DND-41 (cell line): ENCODE data around the gene PEDS1.
"Not testable (repeated sequence)": the region's sequence is repeated elsewhere in the genome, so short reads cannot be mapped to it uniquely, and the experiment has no call there.

ENCODE experiments used
- ATAC-seq: fragments of 200-7000 bp; cut with Tn5 transposase; 3 replicates; pipeline ENCODE4 v1.9.1; 2021; ENCODE audit warnings: low read depth; ENCODE audit not compliant: insufficient read depth
- DNase-seq: peaks from one replicate; pipeline ENCODE4 v3.0.0-alpha.2; 2020
- H2AFZ ChIP-seq: 2 replicates; pipeline ENCODE4 v1.6.0; 2012; ENCODE audit warnings: low read depth, low read length
- H3K27ac ChIP-seq: 2 replicates; pipeline ENCODE4 v1.5.1; 2012; ENCODE audit warnings: low read length, inconsistent platforms
- H3K27me3 ChIP-seq: fragments of 200-600 bp; sonication (generic); 2 replicates; pipeline ENCODE4 v1.6.0; 2012; ENCODE audit warnings: low read length, mild to moderate bottlenecking, inconsistent platforms; ENCODE audit not compliant: insufficient read depth, poor library complexity
- H3K36me3 ChIP-seq: 2 replicates; pipeline ENCODE4 v1.5.1; 2012; ENCODE audit warnings: low read length, inconsistent platforms; ENCODE audit not compliant: insufficient read depth
- H3K4me1 ChIP-seq: 2 replicates; pipeline ENCODE4 v1.5.1; 2012; ENCODE audit warnings: mild to moderate bottlenecking, low read length; ENCODE audit not compliant: insufficient read depth
- H3K4me2 ChIP-seq: 2 replicates; pipeline ENCODE4 v1.6.0; 2012; ENCODE audit warnings: mild to moderate bottlenecking, moderate library complexity, low read length, inconsistent platforms; ENCODE audit not compliant: insufficient read depth
- H3K4me3 ChIP-seq, 2 experiments: fragments of 200-600 bp in 1 of 2; shearing (Covaris generic) in 1 of 2; 2 replicates each; pipeline ENCODE4 v1.5.1; 2012 to 2016; ENCODE audit warnings: inconsistent platforms in 2 of 2, low read length in 2 of 2, mild to moderate bottlenecking in 2 of 2, low read depth in 1 of 2, moderate library complexity in 1 of 2
- H3K79me2 ChIP-seq: 2 replicates; pipeline ENCODE4 v1.6.0; 2012; ENCODE audit warnings: low read length, inconsistent platforms; ENCODE audit not compliant: insufficient read depth
- H3K9ac ChIP-seq: 2 replicates; pipeline ENCODE4 v1.6.0; 2012; ENCODE audit warnings: low read depth, mild to moderate bottlenecking, inconsistent platforms, low read length, moderate library complexity
- H3K9me3 ChIP-seq: 2 replicates; pipeline ENCODE4 v1.5.1; 2012; ENCODE audit warnings: low read length, moderate library complexity, mild to moderate bottlenecking, inconsistent platforms; ENCODE audit not compliant: insufficient read depth, severe bottlenecking
- H4K20me1 ChIP-seq: 2 replicates; pipeline ENCODE4 v1.6.0; 2012; ENCODE audit warnings: low read length; ENCODE audit not compliant: insufficient read depth
- EZH2 ChIP-seq: IDR thresholded peaks from 3 replicates; pipeline ENCODE4 v1.6.1; 2012; ENCODE audit warnings: borderline replicate concordance, low read depth, mild to moderate bottlenecking, moderate library complexity, low read length, inconsistent platforms; ENCODE audit not compliant: severe bottlenecking
- TF ChIP-seq, protein P1 (sequence below): IDR thresholded peaks from 2 replicates; pipeline ENCODE4 v1.5.1; 2012; ENCODE audit warnings: borderline replicate concordance, low read length, moderate library complexity, mild to moderate bottlenecking; ENCODE audit not compliant: poor library complexity, severe bottlenecking; ENCODE audit errors: extremely low read depth

PEDS1 gene

DNA sequence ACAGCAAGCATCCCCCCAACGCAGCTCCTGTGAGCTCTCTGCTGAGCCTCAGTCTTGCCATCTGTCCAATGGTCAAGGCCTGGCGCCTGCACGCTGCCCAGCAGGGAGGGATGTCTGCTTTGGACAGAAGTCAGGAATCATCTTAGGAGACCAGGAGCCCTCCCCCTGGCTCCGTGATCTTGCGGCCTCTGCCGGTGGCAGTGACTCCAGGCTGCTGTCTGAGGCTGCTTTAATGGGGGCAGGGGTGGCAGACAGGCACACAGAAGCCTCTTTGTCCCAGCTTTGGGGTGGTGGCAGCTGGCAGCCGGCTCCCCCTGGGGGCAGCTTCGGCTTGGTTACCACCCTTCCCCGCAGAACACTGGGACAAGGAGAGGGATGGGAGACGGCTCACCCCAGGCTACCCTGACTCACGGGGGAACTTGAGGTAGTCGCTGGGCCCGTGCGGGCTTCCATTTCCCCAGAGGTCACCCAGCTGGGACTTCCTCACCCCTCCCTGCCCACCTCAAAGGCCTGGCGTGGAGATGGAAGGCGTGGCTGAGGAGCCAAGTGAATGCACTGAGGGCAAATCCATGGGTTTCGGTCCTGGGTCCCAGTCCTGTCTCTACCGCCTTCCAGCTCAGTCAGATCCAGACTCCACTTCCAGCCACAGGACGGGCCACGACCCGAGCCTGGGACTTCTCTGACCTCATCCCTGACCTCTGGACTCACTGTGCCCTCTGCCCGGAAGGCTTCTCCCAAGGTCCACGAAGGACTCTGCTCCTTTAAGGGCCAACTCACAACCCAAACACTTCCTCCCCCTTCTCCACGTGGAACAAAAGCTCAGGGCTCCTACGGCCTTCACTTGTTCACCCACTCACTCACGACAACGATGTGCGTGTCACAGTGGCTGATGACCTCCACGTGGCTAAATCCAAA is 14.8 kb downstream of the PEDS1 start:
- H3K27me3 ChIP-seq, result no peaks in the 10 kb centered on the region
- peaks cover 56% of the 10 kb centered on the region for H4K20me1 ChIP-seq
- no peak overlapping the region for H2AFZ ChIP-seq
- no peak overlapping the region for H3K4me3 ChIP-seq
- no peaks in the 10 kb centered on the region for H3K4me1 ChIP-seq
- peaks cover 61% of the 10 kb centered on the region for H3K79me2 ChIP-seq
- DNase-seq (no peak), ATAC-seq (peak; percentile 52; the same call in 1 of the 3 replicates)
- TF ChIP-seq, protein P1, sequence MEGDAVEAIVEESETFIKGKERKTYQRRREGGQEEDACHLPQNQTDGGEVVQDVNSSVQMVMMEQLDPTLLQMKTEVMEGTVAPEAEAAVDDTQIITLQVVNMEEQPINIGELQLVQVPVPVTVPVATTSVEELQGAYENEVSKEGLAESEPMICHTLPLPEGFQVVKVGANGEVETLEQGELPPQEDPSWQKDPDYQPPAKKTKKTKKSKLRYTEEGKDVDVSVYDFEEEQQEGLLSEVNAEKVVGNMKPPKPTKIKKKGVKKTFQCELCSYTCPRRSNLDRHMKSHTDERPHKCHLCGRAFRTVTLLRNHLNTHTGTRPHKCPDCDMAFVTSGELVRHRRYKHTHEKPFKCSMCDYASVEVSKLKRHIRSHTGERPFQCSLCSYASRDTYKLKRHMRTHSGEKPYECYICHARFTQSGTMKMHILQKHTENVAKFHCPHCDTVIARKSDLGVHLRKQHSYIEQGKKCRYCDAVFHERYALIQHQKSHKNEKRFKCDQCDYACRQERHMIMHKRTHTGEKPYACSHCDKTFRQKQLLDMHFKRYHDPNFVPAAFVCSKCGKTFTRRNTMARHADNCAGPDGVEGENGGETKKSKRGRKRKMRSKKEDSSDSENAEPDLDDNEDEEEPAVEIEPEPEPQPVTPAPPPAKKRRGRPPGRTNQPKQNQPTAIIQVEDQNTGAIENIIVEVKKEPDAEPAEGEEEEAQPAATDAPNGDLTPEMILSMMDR, result no peak
- TF ChIP-seq EZH2, result no peak
- H3K9me3 ChIP-seq, result no peaks in the 10 kb centered on the region
- peaks cover 79% of the 10 kb centered on the region for H3K36me3 ChIP-seq
- H3K9ac ChIP-seq, result no peak overlapping the region
- no peak overlapping the region for H3K27ac ChIP-seq
- H3K4me2 ChIP-seq, result no peak overlapping the region

DNA sequence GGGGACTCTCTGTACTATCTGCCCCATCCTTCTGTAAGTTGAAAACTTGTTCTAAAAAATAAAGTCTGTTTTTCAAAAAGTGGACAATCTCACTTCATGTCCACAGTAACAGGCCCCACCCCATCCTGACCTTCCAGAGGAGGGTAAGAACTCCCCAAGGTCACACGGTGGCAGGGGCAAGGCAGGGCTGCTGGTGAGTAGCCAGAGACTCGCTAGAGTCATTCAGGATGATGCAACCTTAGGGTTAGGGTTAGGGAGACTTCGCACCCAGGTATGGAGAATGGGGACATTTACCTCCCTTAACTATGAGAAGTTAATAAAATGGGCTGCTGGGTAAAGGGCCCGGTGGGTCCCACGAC is 15.4 kb downstream of the PEDS1 start:
- H3K9me3 ChIP-seq, result no peaks in the 10 kb centered on the region
- no peak overlapping the region for H3K4me2 ChIP-seq
- ATAC-seq (no peak), DNase-seq (no peak)
- H3K27me3 ChIP-seq, result no peaks in the 10 kb centered on the region
- H3K4me3 ChIP-seq, result no peak overlapping the region
- no peak overlapping the region for H3K9ac ChIP-seq
- H3K79me2 ChIP-seq, result peaks cover 61% of the 10 kb centered on the region
- H3K27ac ChIP-seq, result no peak overlapping the region
- H4K20me1 ChIP-seq, result peaks cover 57% of the 10 kb centered on the region
- no peak overlapping the region for H2AFZ ChIP-seq
- no peaks in the 10 kb centered on the region for H3K4me1 ChIP-seq
- peaks cover 82% of the 10 kb centered on the region for H3K36me3 ChIP-seq
- TF ChIP-seq EZH2, result no peak
- TF ChIP-seq, protein P1, result no peak

DNA sequence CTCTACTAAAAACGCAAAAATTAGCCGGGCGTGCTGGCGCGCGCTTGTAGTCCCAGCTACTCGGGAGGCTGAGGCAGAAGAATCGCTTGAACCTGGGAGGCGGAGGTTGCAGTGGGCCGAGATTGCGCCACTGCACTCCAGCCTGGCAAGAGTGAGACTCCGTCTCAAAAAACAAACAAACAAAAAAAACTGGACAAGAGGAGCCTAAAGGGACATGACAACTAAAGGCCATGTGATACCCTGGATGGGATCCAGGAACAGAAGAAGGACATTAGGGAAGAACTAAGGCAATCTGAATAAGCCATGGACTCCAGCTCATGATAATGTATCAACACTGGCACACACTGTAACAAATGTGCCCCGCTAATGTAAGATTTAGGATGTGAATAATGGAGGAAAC is 15.8 kb downstream of the PEDS1 start:
- DNase-seq, ATAC-seq, H3K4me3 ChIP-seq, H3K4me2 ChIP-seq, H3K9me3 ChIP-seq, H3K27me3 ChIP-seq, H3K9ac ChIP-seq, H3K4me1 ChIP-seq, H3K27ac ChIP-seq, H2AFZ ChIP-seq: not testable (repeated sequence)
- Histone ChIP-seq H3K79me2 (peaks cover 61% of the 10 kb centered on the region), H4K20me1 (peaks cover 58% of the 10 kb centered on the region), H3K36me3 (peaks cover 82% of the 10 kb centered on the region)

DNA sequence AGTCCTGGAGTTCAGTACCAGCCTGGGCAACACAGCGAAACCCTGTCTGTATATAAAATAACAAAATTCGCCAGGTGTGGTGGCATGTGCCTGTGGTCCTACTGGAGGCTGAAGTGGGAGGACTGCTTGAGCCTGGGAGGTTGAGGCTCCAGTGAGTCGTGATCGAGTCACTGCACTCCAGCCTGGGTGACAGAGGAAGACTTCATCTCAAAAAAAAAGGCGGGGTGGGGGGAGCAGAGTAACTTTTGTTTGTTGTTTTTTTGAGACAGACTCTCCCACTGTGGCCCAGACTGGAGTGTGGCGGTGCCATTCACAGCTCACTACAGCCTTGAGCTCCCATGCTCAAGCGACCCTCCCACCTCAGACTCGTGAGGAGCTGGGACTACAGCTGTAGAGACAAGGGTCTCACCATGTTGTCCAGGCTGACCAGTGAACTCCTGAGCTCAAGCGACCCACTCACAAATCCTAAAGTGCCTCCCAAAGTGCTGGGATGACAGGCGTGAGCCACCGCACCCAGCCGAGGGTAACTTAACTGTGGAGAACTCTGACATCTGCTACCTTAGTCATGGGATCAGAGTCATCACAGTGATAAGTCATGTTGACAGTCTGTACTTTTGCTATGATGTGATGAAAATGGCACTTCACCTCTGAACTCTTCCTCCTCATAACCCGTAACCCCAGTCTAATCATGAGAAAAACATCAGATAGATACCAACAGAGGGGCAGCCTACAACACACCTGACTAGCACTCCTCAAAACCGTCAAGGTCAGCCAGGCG is 16.5 kb downstream of the PEDS1 start:
- peaks cover 83% of the 10 kb centered on the region for H3K36me3 ChIP-seq
- H3K27me3 ChIP-seq, result no peaks in the 10 kb centered on the region
- H2AFZ ChIP-seq, result no peak overlapping the region
- H3K27ac ChIP-seq, result no peak overlapping the region
- TF ChIP-seq, protein P1, result no peak
- no peak for TF ChIP-seq EZH2
- no peak overlapping the region for H3K4me2 ChIP-seq
- H3K9me3 ChIP-seq, result no peaks in the 10 kb centered on the region
- no peaks in the 10 kb centered on the region for H3K4me1 ChIP-seq
- H3K9ac ChIP-seq, result no peak overlapping the region
- no peak for DNase-seq
- ATAC-seq, result no peak
- H4K20me1 ChIP-seq, result peaks cover 59% of the 10 kb centered on the region
- no peak overlapping the region for H3K4me3 ChIP-seq
- peaks cover 63% of the 10 kb centered on the region for H3K79me2 ChIP-seq

DNA sequence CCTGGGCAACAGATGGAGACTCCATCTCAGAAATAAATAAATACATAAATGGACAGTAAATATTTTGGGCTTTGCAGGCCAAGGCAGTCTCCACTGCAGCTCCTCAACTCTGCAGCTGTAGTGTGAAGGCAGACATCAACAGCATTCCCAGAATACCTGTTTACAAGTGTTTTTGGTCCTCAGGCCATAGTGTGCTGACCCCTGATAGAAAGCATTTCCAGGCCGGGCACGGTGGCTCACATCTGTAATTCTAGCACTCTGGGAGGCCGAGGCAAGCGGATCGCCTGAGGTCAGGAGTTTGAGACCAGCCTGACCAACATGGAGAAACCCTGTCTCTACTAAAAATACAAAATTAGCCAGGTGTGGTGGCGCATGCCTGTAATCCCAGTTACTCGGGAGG is 18.4 kb downstream of the PEDS1 start:
- not testable (repeated sequence) for H3K9me3 ChIP-seq, DNase-seq, H2AFZ ChIP-seq, ATAC-seq, H3K4me3 ChIP-seq, H3K27ac ChIP-seq, H3K9ac ChIP-seq, H3K4me1 ChIP-seq, H3K27me3 ChIP-seq, H3K4me2 ChIP-seq
- H3K79me2 ChIP-seq, result peaks cover 46% of the 10 kb centered on the region
- H4K20me1 ChIP-seq, result peaks cover 52% of the 10 kb centered on the region
- H3K36me3 ChIP-seq, result peaks cover 81% of the 10 kb centered on the region
